Measurements from ENCODE around the gene GPC1. TPM values are rescaled to one million over a fixed set of nuclear protein-coding genes. Genes with fewer than 3 reads are reported as not detected.
A peak's percentile ranks its signal among the peaks of the same experiment; 100 is the strongest.

The GPC1 gene
- total RNA-seq, 1 donor from 2014 or later, result 182 TPM

- intact Hi-C loops (cut with DNase I), result no loop called here
- DNase-seq (ENCODE audit: missing footprints), result peak; percentile 11
- no peak for ATAC-seq
Observed at GRCh38 chr2:240449764-240450531, 14.5 kb downstream of the GPC1 start.

- DNase-seq (ENCODE audit: missing footprints), result peak; percentile 48
- intact Hi-C loops (cut with DNase I), result no loop called here
- no peak for ATAC-seq
Observed at GRCh38 chr2:240450532-240451107, 15.2 kb downstream of the GPC1 start.

GRCh38 chr2:240451108-240451611, 15.7 kb downstream of the GPC1 start:
- intact Hi-C loops (cut with DNase I), result no loop called here
- DNase-seq (ENCODE audit: missing footprints) (peak; percentile 68), ATAC-seq (peak; percentile 33)

- DNase-seq (ENCODE audit: missing footprints), result peak; percentile 69
- intact Hi-C loops (cut with DNase I), result no loop called here
- peak; percentile 1 for ATAC-seq
Observed at GRCh38 chr2:240451791-240452461, 16.5 kb downstream of the GPC1 start.

GRCh38 chr2:240452462-240453256, 17.2 kb downstream of the GPC1 start:
- peak; percentile 73 for DNase-seq (ENCODE audit: missing footprints)
- ATAC-seq, result peak; percentile 75
- intact Hi-C loops (cut with DNase I), result no loop called here

- peak; percentile 16 for DNase-seq (ENCODE audit: missing footprints)
- no peak for ATAC-seq
- intact Hi-C loops (cut with DNase I), result no loop called here
Observed at GRCh38 chr2:240453461-240454105, 18.1 kb downstream of the GPC1 start.

GRCh38 chr2:240454106-240454901, 18.8 kb downstream of the GPC1 start:
- DNase-seq (ENCODE audit: missing footprints) (peak; percentile 63), ATAC-seq (no peak)
- intact Hi-C loops (cut with DNase I), result no loop called here

- DNase-seq (ENCODE audit: missing footprints) (peak; percentile 26), ATAC-seq (no peak)
- intact Hi-C loops (cut with DNase I), result no loop called here
Observed at GRCh38 chr2:240455272-240455646, 19.8 kb downstream of the GPC1 start.

- intact Hi-C loops (cut with DNase I), result no loop called here
- DNase-seq (ENCODE audit: missing footprints) (peak; percentile 62), ATAC-seq (no peak)
Observed at GRCh38 chr2:240455647-240456446, 20.4 kb downstream of the GPC1 start.

GRCh38 chr2:240456447-240457222, 21.2 kb downstream of the GPC1 start:
- peak; percentile 46 for DNase-seq (ENCODE audit: missing footprints)
- intact Hi-C loops (cut with DNase I), result no loop called here

GRCh38 chr2:240457223-240458043, 22.0 kb downstream of the GPC1 start:
- ATAC-seq, result no peak
- DNase-seq (ENCODE audit: missing footprints), result peak; percentile 64
- intact Hi-C loops (cut with DNase I), result no loop called here

More at GRCh38 chr2:240456447-240457222, 21.2 kb downstream of the GPC1 start:
- no peak for ATAC-seq

GRCh38 chr2:240458044-240458899, 22.8 kb downstream of the GPC1 start:
- no peak for ATAC-seq
- intact Hi-C loops (cut with DNase I), result no loop called here
- DNase-seq (ENCODE audit: missing footprints), result peak; percentile 50

GRCh38 chr2:240458900-240459391, 23.5 kb downstream of the GPC1 start:
- intact Hi-C loops (cut with DNase I), result no loop called here
- DNase-seq (ENCODE audit: missing footprints) (peak; percentile 52), ATAC-seq (no peak)
